ENCODE results near the gene CNTNAP5.

CNTNAP5 gene

GRCh38 chr2:124186801-124187200, 161.7 kb downstream of the CNTNAP5 start:
- Histone ChIP-seq H2AFZ (ENCODE audit: low read length) (no peak overlapping the region), H3K27me3 (ENCODE audit: insufficient read depth, low read length, poor library complexity, severe bottlenecking) (no peaks in the 10 kb centered on the region), H3K4me1 (ENCODE audit: insufficient read depth, low read length, poor library complexity, severe bottlenecking) (no peaks in the 10 kb centered on the region), H3K4me2 (ENCODE audit: low read depth, low read length, poor library complexity, severe bottlenecking) (no peak overlapping the region), H3K9me3 (ENCODE audit: insufficient read depth, low read depth, low read length) (no peaks in the 10 kb centered on the region), H3K9ac (ENCODE audit: low read depth, low read length, poor library complexity, severe bottlenecking) (no peak overlapping the region), H4K20me1 (ENCODE audit: insufficient read depth, low read length, poor library complexity, severe bottlenecking) (no peaks in the 10 kb centered on the region), H3K4me3 (ENCODE audit: low read length, poor library complexity, severe bottlenecking) (no peak overlapping the region), H3F3A (ENCODE audit: low read depth) (no peaks in the 10 kb centered on the region), H3K79me2 (ENCODE audit: insufficient read depth, low read length) (no peaks in the 10 kb centered on the region), H3K36me3 (ENCODE audit: insufficient read depth, low read length) (no peaks in the 10 kb centered on the region), H3K9me2 (replicated peaks; ENCODE audit: low read depth, low read length) (no peaks in the 10 kb centered on the region)
- TF ChIP-seq EZH2phosphoT487 (IDR thresholded peaks at IDR 0.05; ENCODE audit: borderline replicate concordance): no peak
- TF ChIP-seq, protein P1, sequence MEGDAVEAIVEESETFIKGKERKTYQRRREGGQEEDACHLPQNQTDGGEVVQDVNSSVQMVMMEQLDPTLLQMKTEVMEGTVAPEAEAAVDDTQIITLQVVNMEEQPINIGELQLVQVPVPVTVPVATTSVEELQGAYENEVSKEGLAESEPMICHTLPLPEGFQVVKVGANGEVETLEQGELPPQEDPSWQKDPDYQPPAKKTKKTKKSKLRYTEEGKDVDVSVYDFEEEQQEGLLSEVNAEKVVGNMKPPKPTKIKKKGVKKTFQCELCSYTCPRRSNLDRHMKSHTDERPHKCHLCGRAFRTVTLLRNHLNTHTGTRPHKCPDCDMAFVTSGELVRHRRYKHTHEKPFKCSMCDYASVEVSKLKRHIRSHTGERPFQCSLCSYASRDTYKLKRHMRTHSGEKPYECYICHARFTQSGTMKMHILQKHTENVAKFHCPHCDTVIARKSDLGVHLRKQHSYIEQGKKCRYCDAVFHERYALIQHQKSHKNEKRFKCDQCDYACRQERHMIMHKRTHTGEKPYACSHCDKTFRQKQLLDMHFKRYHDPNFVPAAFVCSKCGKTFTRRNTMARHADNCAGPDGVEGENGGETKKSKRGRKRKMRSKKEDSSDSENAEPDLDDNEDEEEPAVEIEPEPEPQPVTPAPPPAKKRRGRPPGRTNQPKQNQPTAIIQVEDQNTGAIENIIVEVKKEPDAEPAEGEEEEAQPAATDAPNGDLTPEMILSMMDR (conservative IDR thresholded peaks at IDR 0.05; ENCODE audit: low read length): no peak

DNA sequence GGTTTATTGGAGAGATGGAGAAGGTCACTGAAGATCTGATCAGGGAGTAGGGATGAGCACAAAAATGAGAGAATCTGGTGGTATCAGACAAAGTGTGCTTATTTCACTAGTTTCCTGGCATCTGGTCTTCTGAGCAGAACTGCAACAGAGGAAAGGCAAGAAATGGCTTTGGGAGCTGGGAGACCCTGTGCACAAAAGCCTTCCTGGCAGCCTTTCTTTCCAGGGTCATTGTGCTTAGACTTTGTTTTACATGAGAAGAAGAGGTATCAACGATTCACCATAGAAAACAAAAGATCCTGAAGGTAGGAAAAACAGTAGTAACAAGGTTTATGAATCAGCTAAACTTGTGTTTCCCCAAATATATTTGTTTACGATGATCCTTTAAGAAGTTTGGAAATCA, 162.9 kb downstream of the CNTNAP5 start:
- no peaks in the 10 kb centered on the region for H4K20me1 ChIP-seq (ENCODE audit: insufficient read depth, low read length, poor library complexity, severe bottlenecking)
- H3K9me2 ChIP-seq (replicated peaks; ENCODE audit: low read depth, low read length): no peaks in the 10 kb centered on the region
- no peak overlapping the region for H3K9ac ChIP-seq (ENCODE audit: low read depth, low read length, poor library complexity, severe bottlenecking)
- no peak overlapping the region for H3K4me2 ChIP-seq (ENCODE audit: low read depth, low read length, poor library complexity, severe bottlenecking)
- H3K9me3 ChIP-seq (ENCODE audit: insufficient read depth, low read depth, low read length): no peaks in the 10 kb centered on the region
- no peaks in the 10 kb centered on the region for H3K36me3 ChIP-seq (ENCODE audit: insufficient read depth, low read length)
- no peaks in the 10 kb centered on the region for H3F3A ChIP-seq (ENCODE audit: low read depth)
- H3K27me3 ChIP-seq (ENCODE audit: insufficient read depth, low read length, poor library complexity, severe bottlenecking): no peaks in the 10 kb centered on the region
- no peak overlapping the region for H2AFZ ChIP-seq (ENCODE audit: low read length)
- H3K79me2 ChIP-seq (ENCODE audit: insufficient read depth, low read length): no peaks in the 10 kb centered on the region
- no peak overlapping the region for H3K4me3 ChIP-seq (ENCODE audit: low read length, poor library complexity, severe bottlenecking)
- no peak for TF ChIP-seq EZH2phosphoT487 (IDR thresholded peaks at IDR 0.05; ENCODE audit: borderline replicate concordance)
- H3K4me1 ChIP-seq (ENCODE audit: insufficient read depth, low read length, poor library complexity, severe bottlenecking): no peaks in the 10 kb centered on the region

- no peaks in the 10 kb centered on the region for H3K9me3 ChIP-seq (ENCODE audit: insufficient read depth, low read depth, low read length)
- TF ChIP-seq, protein P1 (conservative IDR thresholded peaks at IDR 0.05; ENCODE audit: low read length): no peak
- TF ChIP-seq EZH2phosphoT487 (IDR thresholded peaks at IDR 0.05; ENCODE audit: borderline replicate concordance): no peak
- no peaks in the 10 kb centered on the region for H3K79me2 ChIP-seq (ENCODE audit: insufficient read depth, low read length)
- no peaks in the 10 kb centered on the region for H3K27me3 ChIP-seq (ENCODE audit: insufficient read depth, low read length, poor library complexity, severe bottlenecking)
- no peak overlapping the region for H2AFZ ChIP-seq (ENCODE audit: low read length)
- H3K4me3 ChIP-seq (ENCODE audit: low read length, poor library complexity, severe bottlenecking): no peak overlapping the region
- no peaks in the 10 kb centered on the region for H3F3A ChIP-seq (ENCODE audit: low read depth)
- H3K9ac ChIP-seq (ENCODE audit: low read depth, low read length, poor library complexity, severe bottlenecking): no peak overlapping the region
- H3K36me3 ChIP-seq (ENCODE audit: insufficient read depth, low read length): no peaks in the 10 kb centered on the region
- no peaks in the 10 kb centered on the region for H3K4me1 ChIP-seq (ENCODE audit: insufficient read depth, low read length, poor library complexity, severe bottlenecking)
- H3K9me2 ChIP-seq (replicated peaks; ENCODE audit: low read depth, low read length): no peaks in the 10 kb centered on the region
- no peaks in the 10 kb centered on the region for H4K20me1 ChIP-seq (ENCODE audit: insufficient read depth, low read length, poor library complexity, severe bottlenecking)
- no peak overlapping the region for H3K4me2 ChIP-seq (ENCODE audit: low read depth, low read length, poor library complexity, severe bottlenecking)
These were observed 168.6 kb downstream of the CNTNAP5 start for GRCh38 chr2:124193706-124194105.

DNA sequence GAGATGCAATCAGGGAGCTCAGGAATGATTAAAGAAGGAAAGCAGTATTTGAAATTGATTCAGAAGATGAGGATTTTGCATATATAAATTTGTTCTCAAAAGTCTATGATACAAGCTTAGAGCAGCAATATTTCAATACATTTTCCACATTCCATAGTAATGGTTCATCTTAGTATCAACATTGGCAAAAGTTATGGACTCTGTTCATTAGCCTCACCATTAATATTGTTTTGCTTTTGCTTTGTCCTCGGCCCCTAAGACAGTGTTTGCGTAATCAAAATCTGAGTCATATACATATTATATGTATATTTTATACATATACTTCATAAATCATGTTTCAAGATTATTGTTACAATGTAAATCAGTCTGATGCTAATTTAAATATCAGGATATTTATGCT, 176.6 kb downstream of the CNTNAP5 start:
- H3K4me3 ChIP-seq (ENCODE audit: low read length, poor library complexity, severe bottlenecking): no peak overlapping the region
- no peaks in the 10 kb centered on the region for H3K9me3 ChIP-seq (ENCODE audit: insufficient read depth, low read depth, low read length)
- no peaks in the 10 kb centered on the region for H3K36me3 ChIP-seq (ENCODE audit: insufficient read depth, low read length)
- no peaks in the 10 kb centered on the region for H4K20me1 ChIP-seq (ENCODE audit: insufficient read depth, low read length, poor library complexity, severe bottlenecking)
- no peak overlapping the region for H3K9ac ChIP-seq (ENCODE audit: low read depth, low read length, poor library complexity, severe bottlenecking)
- no peak overlapping the region for H3K4me2 ChIP-seq (ENCODE audit: low read depth, low read length, poor library complexity, severe bottlenecking)
- no peak overlapping the region for H2AFZ ChIP-seq (ENCODE audit: low read length)
- H3K4me1 ChIP-seq (ENCODE audit: insufficient read depth, low read length, poor library complexity, severe bottlenecking): no peaks in the 10 kb centered on the region
- H3F3A ChIP-seq (ENCODE audit: low read depth): no peaks in the 10 kb centered on the region
- no peaks in the 10 kb centered on the region for H3K79me2 ChIP-seq (ENCODE audit: insufficient read depth, low read length)
- TF ChIP-seq, protein P1 (conservative IDR thresholded peaks at IDR 0.05; ENCODE audit: low read length): no peak
- TF ChIP-seq EZH2phosphoT487 (IDR thresholded peaks at IDR 0.05; ENCODE audit: borderline replicate concordance): no peak
- no peaks in the 10 kb centered on the region for H3K9me2 ChIP-seq (replicated peaks; ENCODE audit: low read depth, low read length)
- H3K27me3 ChIP-seq (ENCODE audit: insufficient read depth, low read length, poor library complexity, severe bottlenecking): no peaks in the 10 kb centered on the region
